ENCODE measurements around the gene TRIO. TPM values are rescaled to one million over a fixed set of nuclear protein-coding genes. Genes with fewer than 3 reads are reported as not detected.

The TRIO gene
- total RNA-seq, 1 donor from 2014 or later = 163 TPM

GRCh38 chr5:14157493-14157782 lies 14.3 kb downstream of the TRIO start:
- Mint-ChIP-seq H3K9me3 (ENCODE audit: low read depth) (no peaks in the 10 kb centered on the region), H3K4me1 (ENCODE audit: low read depth) (peaks cover 43% of the 10 kb centered on the region), H3K27me3 (no peaks in the 10 kb centered on the region), H3K27ac (no peak overlapping the region), H3K4me3 (ENCODE audit: low read depth) (no peak overlapping the region), H3K36me3 (ENCODE audit: insufficient read depth) (peaks cover 3% of the 10 kb centered on the region)
- TF ChIP-seq, protein P1, sequence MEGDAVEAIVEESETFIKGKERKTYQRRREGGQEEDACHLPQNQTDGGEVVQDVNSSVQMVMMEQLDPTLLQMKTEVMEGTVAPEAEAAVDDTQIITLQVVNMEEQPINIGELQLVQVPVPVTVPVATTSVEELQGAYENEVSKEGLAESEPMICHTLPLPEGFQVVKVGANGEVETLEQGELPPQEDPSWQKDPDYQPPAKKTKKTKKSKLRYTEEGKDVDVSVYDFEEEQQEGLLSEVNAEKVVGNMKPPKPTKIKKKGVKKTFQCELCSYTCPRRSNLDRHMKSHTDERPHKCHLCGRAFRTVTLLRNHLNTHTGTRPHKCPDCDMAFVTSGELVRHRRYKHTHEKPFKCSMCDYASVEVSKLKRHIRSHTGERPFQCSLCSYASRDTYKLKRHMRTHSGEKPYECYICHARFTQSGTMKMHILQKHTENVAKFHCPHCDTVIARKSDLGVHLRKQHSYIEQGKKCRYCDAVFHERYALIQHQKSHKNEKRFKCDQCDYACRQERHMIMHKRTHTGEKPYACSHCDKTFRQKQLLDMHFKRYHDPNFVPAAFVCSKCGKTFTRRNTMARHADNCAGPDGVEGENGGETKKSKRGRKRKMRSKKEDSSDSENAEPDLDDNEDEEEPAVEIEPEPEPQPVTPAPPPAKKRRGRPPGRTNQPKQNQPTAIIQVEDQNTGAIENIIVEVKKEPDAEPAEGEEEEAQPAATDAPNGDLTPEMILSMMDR (IDR thresholded peaks at IDR 0.05; ENCODE audit: unreplicated experiment) = no peak
- DNase-seq (ENCODE audit: low spot score, unreplicated experiment) = no peak

- TF ChIP-seq, protein P1 (IDR thresholded peaks at IDR 0.05; ENCODE audit: unreplicated experiment) = no peak
- Mint-ChIP-seq H3K4me1 (ENCODE audit: low read depth) (peaks cover 27% of the 10 kb centered on the region), H3K27me3 (no peaks in the 10 kb centered on the region), H3K9me3 (ENCODE audit: low read depth) (peaks cover 7% of the 10 kb centered on the region), H3K36me3 (ENCODE audit: insufficient read depth) (peaks cover 7% of the 10 kb centered on the region), H3K27ac (peak overlapping the region; percentile 46), H3K4me3 (ENCODE audit: low read depth) (no peak overlapping the region)
- DNase-seq (ENCODE audit: low spot score, unreplicated experiment) = no peak
Observed at GRCh38 chr5:14158890-14159666, 15.9 kb downstream of the TRIO start.

DNA sequence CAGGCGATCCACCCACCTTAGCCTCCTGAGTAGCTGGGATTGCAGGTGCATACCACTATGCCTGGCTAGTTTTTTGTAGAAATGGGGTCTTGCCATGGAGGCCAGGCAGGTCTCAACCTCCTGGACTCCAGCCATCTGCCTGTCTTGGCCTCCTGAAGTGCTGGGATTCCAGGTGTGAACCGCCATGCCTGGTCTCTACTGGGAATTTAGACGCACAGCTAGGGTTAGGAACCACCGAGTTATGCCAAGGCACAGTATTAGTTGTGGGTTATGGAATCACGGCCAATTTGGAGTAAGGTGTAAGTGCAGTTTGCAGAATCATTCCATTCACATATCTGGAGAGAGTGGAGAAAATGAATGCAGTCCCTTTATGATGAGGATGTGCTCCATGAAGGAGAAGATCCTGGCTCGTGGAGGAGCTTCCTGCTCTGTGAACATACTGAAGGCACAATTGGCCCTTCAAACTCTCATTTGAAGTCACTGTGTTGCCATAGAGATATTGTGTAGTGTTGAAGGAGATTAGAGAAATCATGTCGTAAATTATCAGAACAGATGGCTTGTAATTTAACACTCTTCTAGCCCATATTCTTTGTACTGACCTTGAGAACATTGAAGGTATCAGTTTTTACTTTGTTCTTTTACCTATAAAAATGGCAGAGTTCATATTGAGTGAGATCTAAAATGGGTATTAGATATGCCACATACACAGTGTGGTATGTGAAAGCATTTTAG lies 18.8 kb downstream of the TRIO start:
- H3K9me3 Mint-ChIP-seq (ENCODE audit: low read depth) = peaks cover 13% of the 10 kb centered on the region
- H3K4me1 Mint-ChIP-seq (ENCODE audit: low read depth) = peaks cover 33% of the 10 kb centered on the region
- H3K27me3 Mint-ChIP-seq = no peaks in the 10 kb centered on the region
- TF ChIP-seq, protein P1 (IDR thresholded peaks at IDR 0.05; ENCODE audit: unreplicated experiment) = no peak
- no peak overlapping the region for H3K4me3 Mint-ChIP-seq (ENCODE audit: low read depth)
- H3K36me3 Mint-ChIP-seq (ENCODE audit: insufficient read depth) = peaks cover 14% of the 10 kb centered on the region
- DNase-seq (ENCODE audit: low spot score, unreplicated experiment) = no peak
- peak overlapping the region; percentile 3 for H3K27ac Mint-ChIP-seq

GRCh38 chr5:14164164-14165163 lies 21.3 kb downstream of the TRIO start:
- H3K36me3 Mint-ChIP-seq (ENCODE audit: insufficient read depth) = peaks cover 13% of the 10 kb centered on the region
- H3K9me3 Mint-ChIP-seq (ENCODE audit: low read depth) = peaks cover 13% of the 10 kb centered on the region
- DNase-seq (ENCODE audit: low spot score, unreplicated experiment) = no peak
- H3K4me3 Mint-ChIP-seq (ENCODE audit: low read depth) = no peak overlapping the region
- TF ChIP-seq, protein P1 (IDR thresholded peaks at IDR 0.05; ENCODE audit: unreplicated experiment) = no peak
- H3K4me1 Mint-ChIP-seq (ENCODE audit: low read depth) = peaks cover 35% of the 10 kb centered on the region
- no peak overlapping the region for H3K27ac Mint-ChIP-seq
- H3K27me3 Mint-ChIP-seq = no peaks in the 10 kb centered on the region

All from progenitor cell of endocrine pancreas (in vitro differentiated cells).